OCI-LY1 (cell line): ENCODE results near the gene ABCA5.
"Not testable (repeated sequence)": the region's sequence is repeated elsewhere in the genome, so short reads cannot be mapped to it uniquely, and the experiment has no call there.

ENCODE experiments used
- H2AFZ ChIP-seq: fragments of 200-600 bp; sonication (generic), shearing (Covaris generic); 2 replicates; pipeline ENCODE4 v1.6.0; 2014; ENCODE audit warnings: antibody characterized with exemption, mild to moderate bottlenecking, low read length
- H3F3A ChIP-seq: fragments of 200-600 bp; sonication (generic), shearing (Covaris generic); 2 replicates; pipeline ENCODE4 v1.6.0; 2014; ENCODE audit warnings: mild to moderate bottlenecking, antibody characterized with exemption, low read length, moderate library complexity; ENCODE audit not compliant: insufficient read depth
- H3K27ac ChIP-seq: fragments of 200-600 bp; sonication (generic); 2 replicates; pipeline ENCODE4 v1.5.1; 2014; ENCODE audit warnings: low read length, mixed run types, mild to moderate bottlenecking, low read depth; ENCODE audit not compliant: poor library complexity, severe bottlenecking
- H3K27me3 ChIP-seq: fragments of 200-600 bp; sonication (generic); 2 replicates; pipeline ENCODE4 v1.6.0; 2014; ENCODE audit warnings: antibody characterized with exemption, mild to moderate bottlenecking, low read length, moderate library complexity; ENCODE audit not compliant: insufficient read depth
- H3K36me3 ChIP-seq: fragments of 200-600 bp; sonication (generic); 2 replicates; pipeline ENCODE4 v1.6.1; 2014; ENCODE audit warnings: mild to moderate bottlenecking, antibody characterized with exemption, low read length, moderate library complexity, mixed read lengths; ENCODE audit not compliant: insufficient read depth
- H3K4me1 ChIP-seq: fragments of 200-600 bp; sonication (generic); 2 replicates; pipeline ENCODE4 v1.5.1; 2014; ENCODE audit warnings: mild to moderate bottlenecking, low read length, moderate library complexity; ENCODE audit not compliant: insufficient read depth, severe bottlenecking
- H3K4me2 ChIP-seq: fragments of 200-600 bp; sonication (generic), shearing (Covaris generic); 2 replicates; pipeline ENCODE4 v1.6.1; 2014; ENCODE audit warnings: low read length
- H3K4me3 ChIP-seq: fragments of 200-600 bp; sonication (generic); 2 replicates; pipeline ENCODE4 v1.5.1; 2014; ENCODE audit warnings: low read length, low read depth, mild to moderate bottlenecking, mixed read lengths; ENCODE audit not compliant: poor library complexity, severe bottlenecking
- H3K79me2 ChIP-seq: fragments of 200-600 bp; shearing (Covaris generic); 2 replicates; pipeline ENCODE4 v1.6.1; 2016; ENCODE audit warnings: mixed run types, low read length, mixed read lengths; ENCODE audit not compliant: insufficient read depth
- H3K9ac ChIP-seq: fragments of 200-600 bp; sonication (generic), shearing (Covaris generic); 2 replicates; pipeline ENCODE4 v1.6.1; 2014; ENCODE audit warnings: mild to moderate bottlenecking, low read length, mixed read lengths
- H3K9me2 ChIP-seq: fragments of 200-600 bp; sonication (generic), shearing (Covaris generic); 2 replicates; pipeline ENCODE4 v1.6.1; 2014; ENCODE audit warnings: low read depth, mild to moderate bottlenecking, low read length, mixed read lengths
- H3K9me3 ChIP-seq: fragments of 200-600 bp; shearing (Covaris generic); 2 replicates; pipeline ENCODE4 v1.6.1; 2014; ENCODE audit warnings: low read length, mixed read lengths
- H4K20me1 ChIP-seq: fragments of 200-600 bp; sonication (generic), shearing (Covaris generic); 2 replicates; pipeline ENCODE4 v1.6.0; 2016; ENCODE audit warnings: mild to moderate bottlenecking, low read length; ENCODE audit not compliant: insufficient read depth
- EZH2 ChIP-seq: fragments of 200-600 bp; sonication (generic), shearing (Covaris generic); IDR thresholded peaks from 2 replicates; pipeline ENCODE4 v1.8.0; 2017; ENCODE audit warnings: borderline replicate concordance, mixed run types, mild to moderate bottlenecking, antibody characterized with exemption, low read length, moderate library complexity, mixed read lengths
- TF ChIP-seq, protein P1 (sequence below): fragments of 200-600 bp; sonication (generic), shearing (Covaris generic); IDR thresholded peaks from 2 replicates; pipeline ENCODE4 v1.5.1; 2017; ENCODE audit warnings: mild to moderate bottlenecking, antibody characterized with exemption, low read length, moderate library complexity, mixed read lengths

The ABCA5 gene

DNA sequence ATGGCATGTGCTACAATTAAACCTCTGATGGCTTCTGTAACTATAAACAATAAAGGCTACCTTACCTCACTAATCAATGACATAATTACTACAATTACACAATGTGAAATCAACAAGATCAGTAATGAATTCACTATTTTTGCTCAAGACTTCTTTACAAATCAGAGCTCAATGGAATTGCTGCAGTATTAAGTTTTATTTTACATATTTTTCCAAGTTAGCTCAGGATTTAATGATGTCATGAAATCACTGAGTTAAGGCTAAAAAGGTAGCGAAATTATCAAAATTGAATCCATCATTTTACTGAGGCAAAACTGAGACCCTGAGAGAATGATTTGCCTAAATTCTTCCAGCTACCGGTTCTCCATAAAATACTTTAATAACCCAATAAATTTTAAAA lies 21.8 kb downstream of the ABCA5 start:
- Histone ChIP-seq H3K9ac (no peak overlapping the region), H3K9me2 (no peaks in the 10 kb centered on the region), H3K4me3 (no peak overlapping the region), H3K27me3 (no peaks in the 10 kb centered on the region), H3K36me3 (no peaks in the 10 kb centered on the region), H3K4me2 (no peak overlapping the region), H3F3A (no peaks in the 10 kb centered on the region), H3K4me1 (no peaks in the 10 kb centered on the region), H3K27ac (no peak overlapping the region), H4K20me1 (no peaks in the 10 kb centered on the region), H3K9me3 (no peaks in the 10 kb centered on the region), H3K79me2 (no peaks in the 10 kb centered on the region), H2AFZ (no peak overlapping the region)
- TF ChIP-seq, protein P1, sequence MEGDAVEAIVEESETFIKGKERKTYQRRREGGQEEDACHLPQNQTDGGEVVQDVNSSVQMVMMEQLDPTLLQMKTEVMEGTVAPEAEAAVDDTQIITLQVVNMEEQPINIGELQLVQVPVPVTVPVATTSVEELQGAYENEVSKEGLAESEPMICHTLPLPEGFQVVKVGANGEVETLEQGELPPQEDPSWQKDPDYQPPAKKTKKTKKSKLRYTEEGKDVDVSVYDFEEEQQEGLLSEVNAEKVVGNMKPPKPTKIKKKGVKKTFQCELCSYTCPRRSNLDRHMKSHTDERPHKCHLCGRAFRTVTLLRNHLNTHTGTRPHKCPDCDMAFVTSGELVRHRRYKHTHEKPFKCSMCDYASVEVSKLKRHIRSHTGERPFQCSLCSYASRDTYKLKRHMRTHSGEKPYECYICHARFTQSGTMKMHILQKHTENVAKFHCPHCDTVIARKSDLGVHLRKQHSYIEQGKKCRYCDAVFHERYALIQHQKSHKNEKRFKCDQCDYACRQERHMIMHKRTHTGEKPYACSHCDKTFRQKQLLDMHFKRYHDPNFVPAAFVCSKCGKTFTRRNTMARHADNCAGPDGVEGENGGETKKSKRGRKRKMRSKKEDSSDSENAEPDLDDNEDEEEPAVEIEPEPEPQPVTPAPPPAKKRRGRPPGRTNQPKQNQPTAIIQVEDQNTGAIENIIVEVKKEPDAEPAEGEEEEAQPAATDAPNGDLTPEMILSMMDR = no peak
- no peak for TF ChIP-seq EZH2

DNA sequence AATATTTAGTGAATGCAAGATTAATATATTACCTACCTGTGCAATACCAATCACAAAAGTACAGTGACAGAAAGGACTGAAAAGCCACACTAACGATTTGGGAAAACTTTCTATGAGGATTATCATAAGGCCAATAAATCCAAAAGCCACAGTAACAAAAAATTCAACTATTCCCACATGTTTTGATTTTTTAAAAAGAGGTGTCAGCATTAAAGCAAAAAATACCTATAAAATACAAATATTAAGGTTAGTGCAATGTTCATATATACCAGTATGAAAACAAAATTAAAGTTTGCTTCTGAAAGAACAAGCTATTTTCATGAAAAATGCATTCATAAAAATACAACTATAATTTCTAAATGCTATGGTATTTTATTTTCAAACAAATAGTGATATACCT lies 24.3 kb downstream of the ABCA5 start:
- H3K27ac ChIP-seq = no peak overlapping the region
- no peaks in the 10 kb centered on the region for H3K27me3 ChIP-seq
- no peak overlapping the region for H2AFZ ChIP-seq
- H3K79me2 ChIP-seq = no peaks in the 10 kb centered on the region
- TF ChIP-seq, protein P1 = no peak
- TF ChIP-seq EZH2 = no peak
- H3F3A ChIP-seq = no peaks in the 10 kb centered on the region
- H3K36me3 ChIP-seq = no peaks in the 10 kb centered on the region
- no peaks in the 10 kb centered on the region for H3K9me3 ChIP-seq
- no peaks in the 10 kb centered on the region for H4K20me1 ChIP-seq
- no peak overlapping the region for H3K9ac ChIP-seq
- no peaks in the 10 kb centered on the region for H3K9me2 ChIP-seq
- H3K4me2 ChIP-seq = no peak overlapping the region
- H3K4me3 ChIP-seq = no peak overlapping the region
- H3K4me1 ChIP-seq = no peaks in the 10 kb centered on the region

DNA sequence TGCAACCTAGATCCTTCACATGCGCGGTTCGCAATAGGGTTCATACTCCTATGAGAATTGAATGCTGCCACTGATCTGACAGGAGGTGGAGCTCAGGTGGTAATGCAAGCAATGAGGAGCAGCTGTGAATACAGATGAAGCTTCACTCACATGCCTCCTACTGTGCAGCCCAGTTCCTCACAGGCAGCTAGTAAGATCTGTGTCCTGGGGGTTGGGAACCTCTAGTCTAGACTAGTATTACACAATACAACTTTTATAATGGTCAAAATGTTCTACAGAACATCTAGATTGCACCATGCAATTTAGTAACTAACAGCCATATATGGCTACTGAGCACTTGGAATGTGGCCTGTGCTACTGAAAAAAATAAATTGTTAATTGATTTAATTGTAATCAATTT lies 26.7 kb downstream of the ABCA5 start:
- TF ChIP-seq EZH2 = no peak
- TF ChIP-seq, protein P1 = no peak
- Histone ChIP-seq H3K9me3 (no peaks in the 10 kb centered on the region), H3K27me3 (no peaks in the 10 kb centered on the region), H3K9ac (no peak overlapping the region), H3K9me2 (no peaks in the 10 kb centered on the region), H3K4me3 (no peak overlapping the region), H4K20me1 (no peaks in the 10 kb centered on the region), H3F3A (no peaks in the 10 kb centered on the region), H3K79me2 (no peaks in the 10 kb centered on the region), H3K27ac (no peak overlapping the region), H2AFZ (no peak overlapping the region), H3K4me1 (no peaks in the 10 kb centered on the region), H3K36me3 (no peaks in the 10 kb centered on the region), H3K4me2 (no peak overlapping the region)

DNA sequence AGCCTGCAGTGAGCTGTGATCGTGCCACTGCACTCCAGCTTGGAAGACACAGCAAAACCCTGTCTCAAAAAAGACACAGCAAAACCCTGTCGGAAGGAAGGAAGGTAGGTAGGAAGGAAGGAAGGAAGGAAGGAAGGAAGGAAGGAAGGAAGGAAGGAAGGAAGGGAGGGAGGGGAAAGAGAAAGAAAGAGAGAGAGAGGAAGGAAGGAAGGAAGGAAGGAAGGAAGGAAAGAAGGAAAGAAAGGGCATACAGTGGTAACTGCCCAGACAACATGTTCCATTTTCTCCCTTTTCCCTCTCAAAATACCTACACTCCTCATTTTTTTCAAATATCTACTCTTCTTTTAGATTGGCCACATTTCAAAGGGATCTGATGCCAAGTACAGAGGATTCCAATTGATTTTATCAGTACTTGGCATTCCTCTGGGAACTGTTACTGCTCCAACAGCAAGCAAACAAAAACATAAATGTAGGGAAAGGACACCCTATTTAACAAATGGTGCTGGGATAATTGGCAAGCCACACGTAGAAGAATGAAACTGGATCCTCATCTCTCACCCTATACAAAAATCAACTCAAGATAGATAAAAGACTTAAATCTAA lies 28.7 kb downstream of the ABCA5 start:
- H3K9me2 ChIP-seq, H3K36me3 ChIP-seq, H3K4me3 ChIP-seq, H3K4me1 ChIP-seq, H3K9ac ChIP-seq, H3K27ac ChIP-seq, H3F3A ChIP-seq, H3K79me2 ChIP-seq, H3K27me3 ChIP-seq, H2AFZ ChIP-seq, H3K9me3 ChIP-seq, H3K4me2 ChIP-seq, H4K20me1 ChIP-seq: not testable (repeated sequence)
